Effector memory CD4-positive, alpha-beta T cell (primary cell): ENCODE data around the gene TOP2B.

Source experiments
- DNase-seq, 3 donors: peaks; one replicate each; pipeline ENCODE4 v3.0.0-alpha.2; 2020
- H3K27ac ChIP-seq: 2 replicates; pipeline ENCODE4 v1.7.0; 2013; ENCODE audit warnings: mild to moderate bottlenecking, low read length, moderate library complexity; ENCODE audit not compliant: insufficient read depth, poor library complexity, severe bottlenecking
- H3K27me3 ChIP-seq: replicated peaks from 2 replicates; pipeline ENCODE4 v1.7.0; 2013; ENCODE audit warnings: mild to moderate bottlenecking, low read length; ENCODE audit not compliant: insufficient read depth, control insufficient read depth, poor library complexity, severe bottlenecking
- H3K36me3 ChIP-seq: 2 replicates; pipeline ENCODE4 v1.7.0; 2013; ENCODE audit warnings: mild to moderate bottlenecking, low read length, moderate library complexity; ENCODE audit not compliant: control insufficient read depth, insufficient read depth
- H3K4me1 ChIP-seq: 2 replicates; pipeline ENCODE4 v1.7.0; 2013; ENCODE audit warnings: low read length, mild to moderate bottlenecking; ENCODE audit not compliant: control insufficient read depth, insufficient read depth, poor library complexity, severe bottlenecking
- H3K4me3 ChIP-seq: 2 replicates; pipeline ENCODE4 v1.7.0; 2013; ENCODE audit warnings: low read length, low read depth, mild to moderate bottlenecking; ENCODE audit not compliant: insufficient read depth, poor library complexity, severe bottlenecking
- H3K9me3 ChIP-seq: 2 replicates; pipeline ENCODE4 v1.7.0; 2013; ENCODE audit warnings: mild to moderate bottlenecking, low read length, moderate library complexity; ENCODE audit not compliant: control insufficient read depth

TOP2B gene

GRCh38 chr3:25658836-25659235 is 5.9 kb downstream of the TOP2B start:
- DNase-seq: no peak
- no peaks in the 10 kb centered on the region for H3K27me3 ChIP-seq
- no peak overlapping the region for H3K4me3 ChIP-seq
- no peaks in the 10 kb centered on the region for H3K9me3 ChIP-seq
- H3K4me1 ChIP-seq: peaks cover 20% of the 10 kb centered on the region
- H3K27ac ChIP-seq: no peak overlapping the region
- no peaks in the 10 kb centered on the region for H3K36me3 ChIP-seq

GRCh38 chr3:25657293-25657692 is 7.4 kb downstream of the TOP2B start:
- no peaks in the 10 kb centered on the region for H3K27me3 ChIP-seq
- H3K36me3 ChIP-seq: no peaks in the 10 kb centered on the region
- peaks cover 22% of the 10 kb centered on the region for H3K4me1 ChIP-seq
- no peak overlapping the region for H3K4me3 ChIP-seq
- no peak for DNase-seq
- no peak overlapping the region for H3K27ac ChIP-seq
- H3K9me3 ChIP-seq: no peaks in the 10 kb centered on the region

- no peaks in the 10 kb centered on the region for H3K36me3 ChIP-seq
- peaks cover 22% of the 10 kb centered on the region for H3K4me1 ChIP-seq
- DNase-seq: no peak
- H3K27ac ChIP-seq: no peak overlapping the region
- no peak overlapping the region for H3K4me3 ChIP-seq
- no peaks in the 10 kb centered on the region for H3K27me3 ChIP-seq
- H3K9me3 ChIP-seq: no peaks in the 10 kb centered on the region
Measured at GRCh38 chr3:25655659-25656058, 9.0 kb downstream of the TOP2B start.

GRCh38 chr3:25654576-25654975 is 10.1 kb downstream of the TOP2B start:
- no peak overlapping the region for H3K4me3 ChIP-seq
- H3K36me3 ChIP-seq: no peaks in the 10 kb centered on the region
- H3K27ac ChIP-seq: no peak overlapping the region
- H3K9me3 ChIP-seq: no peaks in the 10 kb centered on the region
- no peak for DNase-seq
- H3K27me3 ChIP-seq: no peaks in the 10 kb centered on the region
- peaks cover 22% of the 10 kb centered on the region for H3K4me1 ChIP-seq

GRCh38 chr3:25653322-25653721 is 11.4 kb downstream of the TOP2B start:
- Histone ChIP-seq H3K9me3 (no peaks in the 10 kb centered on the region), H3K4me3 (no peak overlapping the region), H3K36me3 (no peaks in the 10 kb centered on the region), H3K27ac (no peak overlapping the region), H3K27me3 (no peaks in the 10 kb centered on the region), H3K4me1 (peaks cover 22% of the 10 kb centered on the region)
- DNase-seq: no peak

GRCh38 chr3:25652921-25653320 is 11.8 kb downstream of the TOP2B start:
- peaks cover 22% of the 10 kb centered on the region for H3K4me1 ChIP-seq
- DNase-seq: no peak
- no peak overlapping the region for H3K27ac ChIP-seq
- H3K36me3 ChIP-seq: no peaks in the 10 kb centered on the region
- H3K9me3 ChIP-seq: no peaks in the 10 kb centered on the region
- H3K27me3 ChIP-seq: no peaks in the 10 kb centered on the region
- no peak overlapping the region for H3K4me3 ChIP-seq

- H3K36me3 ChIP-seq: no peaks in the 10 kb centered on the region
- H3K4me3 ChIP-seq: no peak overlapping the region
- DNase-seq: no peak
Measured at GRCh38 chr3:25648925-25649830, 15.5 kb downstream of the TOP2B start.

GRCh38 chr3:25648107-25648535 is 16.6 kb downstream of the TOP2B start:
- no peak overlapping the region for H3K4me3 ChIP-seq
- no peaks in the 10 kb centered on the region for H3K4me1 ChIP-seq
- H3K9me3 ChIP-seq: no peaks in the 10 kb centered on the region
- H3K36me3 ChIP-seq: peaks cover 3% of the 10 kb centered on the region
- no peaks in the 10 kb centered on the region for H3K27me3 ChIP-seq
- no peak overlapping the region for H3K27ac ChIP-seq
- DNase-seq: peak; percentile 54 to 75 (median 60)

More at GRCh38 chr3:25648925-25649830, 15.5 kb downstream of the TOP2B start:
- Histone ChIP-seq H3K27me3 (no peaks in the 10 kb centered on the region), H3K9me3 (no peaks in the 10 kb centered on the region), H3K4me1 (peaks cover 10% of the 10 kb centered on the region), H3K27ac (no peak overlapping the region)

GRCh38 chr3:25635038-25635437 is 29.7 kb downstream of the TOP2B start:
- Histone ChIP-seq H3K27me3 (no peaks in the 10 kb centered on the region), H3K27ac (no peak overlapping the region), H3K4me1 (no peaks in the 10 kb centered on the region), H3K4me3 (no peak overlapping the region), H3K36me3 (peaks cover 44% of the 10 kb centered on the region), H3K9me3 (no peaks in the 10 kb centered on the region)
- DNase-seq: no peak

GRCh38 chr3:25633919-25634318 is 30.8 kb downstream of the TOP2B start:
- no peak overlapping the region for H3K27ac ChIP-seq
- no peaks in the 10 kb centered on the region for H3K9me3 ChIP-seq
- no peak overlapping the region for H3K4me3 ChIP-seq
- DNase-seq: no peak
- no peaks in the 10 kb centered on the region for H3K27me3 ChIP-seq
- no peaks in the 10 kb centered on the region for H3K4me1 ChIP-seq
- peaks cover 49% of the 10 kb centered on the region for H3K36me3 ChIP-seq
